BJ (cell line): ENCODE measurements around the gene CTSW. TPM values are rescaled to one million over a fixed set of nuclear protein-coding genes. Genes with fewer than 3 reads are reported as not detected.
A peak's percentile ranks its signal among the peaks of the same experiment; 100 is the strongest.
"Not testable (repeated sequence)": the region's sequence is repeated elsewhere in the genome, so short reads cannot be mapped to it uniquely, and the experiment has no call there.

Source experiments
- CTCF ChIA-PET: fragments of 350-600 bp; formaldehyde crosslinking; extraction: SDS; loops from one replicate; lab custom pipeline; 2021; ENCODE audit warnings: antibody characterized with exemption, inconsistent platforms; lab: Yijun Ruan, JAX
- POLR2A ChIA-PET: fragments of 300-600 bp; sonication (Branson Sonifier 250); formaldehyde crosslinking; extraction: SDS; loops from one replicate; lab custom pipeline; 2021; ENCODE audit warnings: antibody characterized with exemption; lab: Charles Lee
- DNase-seq: peaks from one replicate; pipeline ENCODE4 v3.0.0-alpha.2; 2011; ENCODE audit warnings: low read depth
- H3K27me3 ChIP-seq: 2 replicates; pipeline ENCODE4 v1.6.0; 2011; ENCODE audit warnings: low read length; ENCODE audit not compliant: control insufficient read depth, insufficient read depth
- H3K36me3 ChIP-seq: 2 replicates; pipeline ENCODE4 v1.5.1; 2011; ENCODE audit warnings: low read length; ENCODE audit not compliant: control insufficient read depth, insufficient read depth
- H3K4me3 ChIP-seq: 2 replicates; pipeline ENCODE4 v1.5.1; 2011; ENCODE audit warnings: low read depth, mild to moderate bottlenecking, control low read depth, low read length
- polyA minus RNA-seq: library from RNA; depleted of rRNA, polyadenylated mRNA; stranded (reverse); fragments of >200 nt; gene quantifications from 2 replicates; pipeline ENCODE4 v1.2.3, GENCODE V29; 2011; rRNA and poly(A)+ RNA removed
- polyA plus RNA-seq: library from polyadenylated mRNA; depleted of rRNA; stranded (reverse); fragments of >200 nt; gene quantifications from 2 replicates; pipeline ENCODE4 v1.2.3, GENCODE V29; 2011; rRNA removed
- TF ChIP-seq, protein P1 (sequence below): IDR thresholded peaks from 2 replicates; pipeline ENCODE4 v1.5.1; 2011; ENCODE audit warnings: low read depth, mild to moderate bottlenecking, control low read depth, inconsistent platforms, low read length, moderate library complexity; ENCODE audit not compliant: insufficient read depth

Gene CTSW, protein sequence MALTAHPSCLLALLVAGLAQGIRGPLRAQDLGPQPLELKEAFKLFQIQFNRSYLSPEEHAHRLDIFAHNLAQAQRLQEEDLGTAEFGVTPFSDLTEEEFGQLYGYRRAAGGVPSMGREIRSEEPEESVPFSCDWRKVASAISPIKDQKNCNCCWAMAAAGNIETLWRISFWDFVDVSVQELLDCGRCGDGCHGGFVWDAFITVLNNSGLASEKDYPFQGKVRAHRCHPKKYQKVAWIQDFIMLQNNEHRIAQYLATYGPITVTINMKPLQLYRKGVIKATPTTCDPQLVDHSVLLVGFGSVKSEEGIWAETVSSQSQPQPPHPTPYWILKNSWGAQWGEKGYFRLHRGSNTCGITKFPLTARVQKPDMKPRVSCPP
- polyA plus RNA-seq = 0.15 and 0.21 TPM in 2 replicates
- not detected in 2 replicates for polyA minus RNA-seq

DNA sequence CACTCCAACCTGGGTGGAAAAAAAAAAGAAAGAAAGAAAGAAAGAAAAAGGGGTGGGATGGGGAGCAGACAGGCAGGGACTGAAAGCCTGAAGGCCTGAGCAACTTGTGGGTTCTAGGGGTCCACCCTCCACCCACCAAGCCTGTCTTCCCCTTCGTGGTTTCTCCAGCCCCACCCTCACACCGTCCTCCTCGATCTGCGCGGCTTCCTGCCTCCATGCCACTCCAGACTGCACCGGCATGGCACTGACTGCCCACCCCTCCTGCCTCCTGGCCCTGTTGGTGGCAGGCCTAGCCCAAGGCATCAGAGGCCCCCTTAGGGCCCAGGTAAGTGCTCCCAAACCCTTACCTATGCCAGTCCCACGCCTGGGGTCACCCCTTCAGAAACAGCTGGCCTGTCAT, at the start of gene CTSW:
Gene CTSW (plus strand): TSS at position 221 of the 400 bp plus-strand sequence. CDS start 18 bp downstream, at position 239.
- CTCF ChIA-PET = interaction anchor here (0.9 to 2.4 kb wide), 4 partner anchors 9 to 168 kb away, joined by 3 to 15 read pairs (median 4); partner anchors contain the start of genes FIBP and KAT5

DNA sequence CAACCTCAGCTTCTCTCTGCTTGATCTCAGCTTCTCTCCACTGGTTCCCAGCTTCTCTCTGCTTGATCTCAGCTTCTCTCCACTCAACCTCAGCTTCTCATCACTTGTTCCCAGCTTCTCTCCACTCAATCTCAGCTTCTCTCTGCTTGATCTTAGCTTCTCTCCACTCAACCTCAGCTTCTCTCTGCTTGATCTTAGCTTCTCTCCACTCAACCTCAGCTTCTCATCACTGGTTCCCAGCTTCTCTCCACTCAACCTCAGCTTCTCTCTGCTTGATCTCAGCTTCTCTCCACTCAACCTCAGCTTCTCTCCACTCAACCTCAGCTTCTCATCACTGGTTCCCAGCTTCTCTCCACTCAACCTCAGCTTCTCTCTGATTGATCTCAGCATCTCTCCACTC, 47.4 kb upstream of the CTSW start:
- not testable (repeated sequence) for H3K4me3 ChIP-seq, DNase-seq, H3K36me3 ChIP-seq
- peaks cover 18% of the 10 kb centered on the region for H3K27me3 ChIP-seq
- ChIA-PET CTCF (interaction anchor here (0.9 to 3.5 kb wide), 7 partner anchors 8 to 127 kb away, joined by 3 to 24 read pairs (median 5); partner anchors contain the start of genes KAT5 and MUS81), POLR2A (interaction anchor here (0.6 to 1.0 kb wide), 3 partner anchors 20 to 169 kb away, joined by 3 to 4 read pairs (median 3); partner anchors contain the start of gene RELA)

More for the DNA sequence above, at the start of gene CTSW:
- POLR2A ChIA-PET = interaction anchor here (0.6 kb wide), 1 partner anchor 18 kb away, joined by 15 read pairs; no protein-coding TSS in a partner anchor
- H3K27me3 ChIP-seq = no peaks in the 10 kb centered on the region
- no peak for DNase-seq
- TF ChIP-seq, protein P1, sequence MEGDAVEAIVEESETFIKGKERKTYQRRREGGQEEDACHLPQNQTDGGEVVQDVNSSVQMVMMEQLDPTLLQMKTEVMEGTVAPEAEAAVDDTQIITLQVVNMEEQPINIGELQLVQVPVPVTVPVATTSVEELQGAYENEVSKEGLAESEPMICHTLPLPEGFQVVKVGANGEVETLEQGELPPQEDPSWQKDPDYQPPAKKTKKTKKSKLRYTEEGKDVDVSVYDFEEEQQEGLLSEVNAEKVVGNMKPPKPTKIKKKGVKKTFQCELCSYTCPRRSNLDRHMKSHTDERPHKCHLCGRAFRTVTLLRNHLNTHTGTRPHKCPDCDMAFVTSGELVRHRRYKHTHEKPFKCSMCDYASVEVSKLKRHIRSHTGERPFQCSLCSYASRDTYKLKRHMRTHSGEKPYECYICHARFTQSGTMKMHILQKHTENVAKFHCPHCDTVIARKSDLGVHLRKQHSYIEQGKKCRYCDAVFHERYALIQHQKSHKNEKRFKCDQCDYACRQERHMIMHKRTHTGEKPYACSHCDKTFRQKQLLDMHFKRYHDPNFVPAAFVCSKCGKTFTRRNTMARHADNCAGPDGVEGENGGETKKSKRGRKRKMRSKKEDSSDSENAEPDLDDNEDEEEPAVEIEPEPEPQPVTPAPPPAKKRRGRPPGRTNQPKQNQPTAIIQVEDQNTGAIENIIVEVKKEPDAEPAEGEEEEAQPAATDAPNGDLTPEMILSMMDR = no peak
- H3K4me3 ChIP-seq = no peak within 1 kb of the TSS
- peaks cover 13% of the 10 kb centered on the region for H3K36me3 ChIP-seq

DNA sequence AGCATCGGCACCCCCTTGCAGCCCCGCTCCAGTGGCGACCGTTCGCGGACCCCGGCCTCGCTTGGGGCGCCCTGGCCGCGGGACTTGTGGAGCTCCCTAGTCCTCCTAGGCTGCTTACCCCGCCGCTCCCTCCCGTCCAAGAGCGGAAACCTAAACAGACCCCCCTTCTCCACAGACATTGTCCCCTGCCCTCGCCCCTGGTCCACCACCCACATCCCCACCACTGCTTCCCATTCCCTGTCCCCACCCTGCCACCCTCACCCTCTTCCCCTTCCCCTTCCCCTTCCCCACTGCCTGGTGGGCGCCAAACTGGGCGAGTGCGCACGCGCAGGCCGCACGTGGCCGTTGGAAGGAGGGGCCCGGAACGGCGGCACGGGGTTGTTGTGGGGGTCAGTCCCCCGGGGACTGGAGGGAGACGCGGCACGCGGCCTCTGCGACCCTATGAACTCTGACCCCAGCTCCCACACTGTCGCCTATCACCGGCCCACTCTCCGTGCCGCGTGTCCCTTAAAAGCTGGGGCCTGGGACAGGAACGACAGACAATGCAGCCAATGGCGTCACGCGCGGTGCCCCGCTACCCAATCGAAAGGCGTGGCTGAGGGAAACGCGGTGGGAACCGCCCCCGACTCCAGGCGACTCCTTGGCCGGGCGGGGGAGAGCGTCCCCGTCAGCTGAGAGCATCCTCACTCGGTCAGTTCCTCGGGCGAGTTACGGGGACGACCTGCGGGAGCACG, 46.2 kb upstream of the CTSW start, which contains the start of gene SNX32:
Gene SNX32 (plus strand): TSS at position 667 of the 734 bp plus-strand sequence. CDS start 103 bp downstream, outside the sequence.
- CTCF ChIA-PET = interaction anchor here (1.0 to 3.5 kb wide), 7 partner anchors 10 to 124 kb away, joined by 3 to 24 read pairs (median 5); partner anchors contain the start of genes KAT5 and MUS81
- TF ChIP-seq, protein P1 = no peak
- DNase-seq = peak; percentile 27
- Histone ChIP-seq H3K36me3 (no peaks in the 10 kb centered on the region), H3K4me3 (peak within 1 kb of the TSS; percentile 60), H3K27me3 (peaks cover 16% of the 10 kb centered on the region)
- POLR2A ChIA-PET = interaction anchor here (0.5 kb wide), 1 partner anchor 169 kb away, joined by 4 read pairs; the partner anchor contains the start of genes BANF1 and EIF1AD

DNA sequence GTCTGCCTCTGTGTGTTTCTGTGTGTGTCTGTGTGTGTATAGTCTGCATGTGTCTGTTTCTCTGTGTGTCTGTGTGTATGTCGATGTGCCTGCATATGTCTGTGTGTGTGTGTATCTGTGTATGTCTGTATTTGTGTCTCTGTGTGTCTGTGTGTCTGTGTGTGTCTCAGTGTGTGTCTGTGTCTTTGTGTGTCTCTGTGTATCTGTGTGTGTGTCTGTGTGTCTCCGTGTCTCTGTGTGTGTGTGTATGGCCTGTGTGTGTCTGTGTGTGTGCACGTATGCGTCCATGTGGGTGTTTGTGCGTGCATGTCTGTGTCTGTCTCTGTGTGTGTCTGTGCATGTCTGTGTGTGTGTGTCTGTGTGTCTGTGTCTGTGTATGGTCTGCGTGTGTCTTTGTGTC, 45.4 kb upstream of the CTSW start:
- POLR2A ChIA-PET = interaction anchor here (0.5 kb wide), 1 partner anchor 168 kb away, joined by 4 read pairs; the partner anchor contains the start of genes BANF1 and EIF1AD

DNA sequence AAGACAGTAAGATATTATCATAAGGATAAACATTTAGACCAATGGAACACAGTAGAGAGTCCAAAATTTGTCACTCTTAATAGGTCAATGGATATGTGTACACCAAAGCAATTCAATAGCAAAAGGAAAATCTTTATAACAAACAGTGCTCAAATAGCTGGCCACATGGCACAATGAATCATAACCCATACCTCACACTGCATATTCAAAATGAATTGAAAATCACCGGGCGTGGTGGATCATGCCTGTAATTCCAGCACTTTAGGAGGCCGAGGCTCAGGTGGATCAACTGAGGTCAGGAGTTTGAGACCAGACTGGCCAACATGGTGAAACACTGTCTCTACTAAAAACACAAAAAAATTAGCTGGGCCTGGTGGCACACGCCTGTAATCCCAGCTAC, 37.5 kb upstream of the CTSW start:
- DNase-seq = no peak
- CTCF ChIA-PET = interaction anchor here (1.2 kb wide), 1 partner anchor 9 kb away, joined by 4 read pairs; no protein-coding TSS in a partner anchor
- Histone ChIP-seq H3K36me3 (no peaks in the 10 kb centered on the region), H3K27me3 (no peaks in the 10 kb centered on the region), H3K4me3 (no peak overlapping the region)
- POLR2A ChIA-PET = no interaction called here
- TF ChIP-seq, protein P1 = no peak

More for the DNA sequence above, 45.4 kb upstream of the CTSW start:
- H3K4me3 ChIP-seq = peak overlapping the region; percentile 60
- H3K27me3 ChIP-seq = peaks cover 16% of the 10 kb centered on the region
- no peaks in the 10 kb centered on the region for H3K36me3 ChIP-seq
- TF ChIP-seq, protein P1 = no peak
- no peak for DNase-seq
- CTCF ChIA-PET = interaction anchor here (1.0 to 3.5 kb wide), 3 partner anchors 16 to 125 kb away, joined by 3 to 24 read pairs (median 5); no protein-coding TSS in a partner anchor
